NCI-H510A treated with DMSO at 0.1 percent for 48 hours (cell line): ENCODE results near the gene MDH1B.

Experiments used
- DNase-seq: peaks from one replicate; lab custom pipeline; 2025; lab: John Stamatoyannopoulos, UW

MDH1B gene

GRCh38 chr2:206693399-206694137, 71.6 kb downstream of the MDH1B start:
- DNase-seq: peak; percentile 70

GRCh38 chr2:206692971-206693370, 72.2 kb downstream of the MDH1B start:
- no peak for DNase-seq

- DNase-seq: no peak
Observed at GRCh38 chr2:206688990-206689389, 76.1 kb downstream of the MDH1B start.

- DNase-seq: no peak
Observed at GRCh38 chr2:206688453-206688852, 76.7 kb downstream of the MDH1B start.
